Calu3 (cell line): Measurements from ENCODE around the gene AGAP3. TPM values are rescaled to one million over a fixed set of nuclear protein-coding genes. Genes with fewer than 3 reads are reported as not detected.

Experiments used
- BruUV-seq: library from RNA; stranded (reverse); fragments of 400-500 nt; replicated peaks from 2 replicates; lab custom pipeline; 2021; lab: Mats Ljungman, UMichigan
- CTCF ChIA-PET: fragments of 300-600 bp; sonication (Branson Sonifier 250); formaldehyde crosslinking; loops from one replicate; lab custom pipeline; 2022; ENCODE audit warnings: antibody characterized with exemption; lab: Charles Lee
- DNase-seq: peaks from one replicate; pipeline ENCODE4 v3.0.0; 2022
- H3K27ac Mint-ChIP-seq: one replicate; pipeline ENCODE4 v1.8.0; 2022; ENCODE audit warnings: mixed read lengths; ENCODE audit not compliant: unreplicated experiment
- H3K27me3 Mint-ChIP-seq: one replicate; pipeline ENCODE4 v1.8.0; 2022; ENCODE audit warnings: mixed read lengths; ENCODE audit not compliant: unreplicated experiment
- H3K36me3 Mint-ChIP-seq: one replicate; pipeline ENCODE4 v1.8.0; 2022; ENCODE audit warnings: mild to moderate bottlenecking, moderate library complexity, mixed read lengths; ENCODE audit not compliant: insufficient read depth, unreplicated experiment
- H3K4me1 Mint-ChIP-seq: one replicate; pipeline ENCODE4 v1.8.0; 2022; ENCODE audit warnings: mild to moderate bottlenecking, low read depth, mixed read lengths; ENCODE audit not compliant: unreplicated experiment
- H3K4me3 Mint-ChIP-seq: one replicate; pipeline ENCODE4 v1.8.0; 2022; ENCODE audit warnings: mild to moderate bottlenecking, low read depth, moderate library complexity, mixed read lengths; ENCODE audit not compliant: unreplicated experiment
- H3K9me3 Mint-ChIP-seq: one replicate; pipeline ENCODE4 v1.8.0; 2022; ENCODE audit warnings: low read depth, mixed read lengths; ENCODE audit not compliant: unreplicated experiment
- CTCF ChIP-seq: fragments of 200-600 bp; IDR thresholded peaks from one replicate; pipeline ENCODE4 v1.8.0; 2022; ENCODE audit warnings: antibody characterized with exemption; ENCODE audit not compliant: unreplicated experiment
- intact Hi-C: fragments of 100-400 bp; cut with micrococcal nuclease; formaldehyde crosslinking; loops from one replicate; pipeline ENCODE4 v1.10.0; 2022; ENCODE audit not compliant: unreplicated experiment
- total RNA-seq: library from RNA; stranded (reverse); gene quantifications from 2 replicates; pipeline ENCODE4 v1.2.3, GENCODE V29; 2022

AGAP3 gene
- total RNA-seq, 1 experiment from 2014 or later, result 73.4 TPM

DNA sequence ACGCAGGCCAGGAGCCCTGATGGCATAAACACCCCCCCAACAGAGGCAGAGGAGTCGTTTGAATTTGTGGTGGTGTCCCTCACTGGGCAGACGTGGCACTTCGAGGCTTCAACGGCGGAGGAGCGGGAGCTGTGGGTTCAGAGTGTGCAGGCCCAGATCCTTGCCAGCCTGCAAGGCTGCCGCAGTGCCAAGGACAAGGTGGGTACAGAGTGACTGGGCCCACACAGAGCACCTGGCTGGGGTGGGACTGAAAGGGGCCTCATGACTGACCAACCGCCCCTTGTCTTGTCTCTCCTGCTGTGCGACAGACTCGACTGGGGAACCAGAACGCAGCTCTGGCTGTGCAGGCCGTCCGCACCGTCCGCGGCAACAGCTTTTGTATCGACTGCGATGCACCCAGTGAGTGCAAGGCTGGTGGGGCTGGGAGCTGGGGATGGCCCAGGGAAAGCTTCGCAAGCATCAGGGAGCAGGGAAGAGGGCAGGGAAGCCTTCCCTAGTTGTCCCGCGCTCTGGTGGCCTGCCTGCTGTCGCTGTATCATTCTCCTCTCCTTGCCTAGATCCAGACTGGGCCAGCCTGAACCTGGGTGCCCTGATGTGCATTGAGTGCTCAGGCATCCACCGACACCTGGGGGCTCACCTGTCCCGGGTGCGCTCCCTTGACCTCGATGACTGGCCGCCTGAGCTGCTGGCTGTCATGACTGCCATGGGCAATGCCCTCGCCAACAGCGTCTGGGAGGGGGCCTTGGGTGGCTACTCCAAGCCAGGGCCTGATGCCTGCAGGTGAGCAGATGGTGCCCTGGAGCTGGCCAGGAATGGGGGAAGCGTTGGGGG is 55.8 kb downstream of the AGAP3 start:
- H3K27ac Mint-ChIP-seq, result no peak overlapping the region
- CTCF ChIA-PET, result interaction anchor here (0.6 to 1.2 kb wide), 3 partner anchors 14 to 939 kb away, joined by 3 to 9 read pairs (median 5); no protein-coding TSS in a partner anchor
- intact Hi-C loops, result no loop called here
- DNase-seq, result no peak
- H3K27me3 Mint-ChIP-seq, result no peaks in the 10 kb centered on the region
- no peaks in the 10 kb centered on the region for H3K4me1 Mint-ChIP-seq
- H3K36me3 Mint-ChIP-seq, result peaks cover 26% of the 10 kb centered on the region
- no peaks in the 10 kb centered on the region for H3K9me3 Mint-ChIP-seq
- no peak for TF ChIP-seq CTCF
- BruUV-seq, result no TSS peak
- no peak overlapping the region for H3K4me3 Mint-ChIP-seq

DNA sequence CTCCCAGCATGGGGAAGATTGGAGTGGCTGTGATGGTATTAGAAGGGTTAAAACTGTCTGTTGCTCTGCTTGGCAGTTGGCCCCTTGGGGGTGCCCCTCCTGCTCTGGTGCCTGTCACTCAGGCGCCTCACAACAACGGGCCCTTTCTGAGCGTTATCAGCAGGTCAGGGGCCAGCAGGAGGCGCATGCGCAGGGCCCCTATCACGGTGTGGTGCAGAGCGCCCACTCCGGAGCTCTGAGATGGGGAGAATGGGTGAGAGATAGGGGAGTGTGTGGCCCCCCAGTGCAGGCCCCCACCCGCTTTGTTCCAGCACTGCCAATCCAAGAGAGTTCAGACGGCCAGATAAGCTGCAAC is 56.4 kb downstream of the AGAP3 start:
- Mint-ChIP-seq H3K4me3 (no peak overlapping the region), H3K4me1 (no peaks in the 10 kb centered on the region), H3K9me3 (no peaks in the 10 kb centered on the region), H3K27ac (no peak overlapping the region), H3K27me3 (no peaks in the 10 kb centered on the region), H3K36me3 (peaks cover 26% of the 10 kb centered on the region)
- intact Hi-C loops, result no loop called here
- no peak for TF ChIP-seq CTCF
- no TSS peak for BruUV-seq
- DNase-seq, result no peak
- CTCF ChIA-PET, result interaction anchor here (0.6 kb wide), 1 partner anchor 14 kb away, joined by 9 read pairs; no protein-coding TSS in a partner anchor

DNA sequence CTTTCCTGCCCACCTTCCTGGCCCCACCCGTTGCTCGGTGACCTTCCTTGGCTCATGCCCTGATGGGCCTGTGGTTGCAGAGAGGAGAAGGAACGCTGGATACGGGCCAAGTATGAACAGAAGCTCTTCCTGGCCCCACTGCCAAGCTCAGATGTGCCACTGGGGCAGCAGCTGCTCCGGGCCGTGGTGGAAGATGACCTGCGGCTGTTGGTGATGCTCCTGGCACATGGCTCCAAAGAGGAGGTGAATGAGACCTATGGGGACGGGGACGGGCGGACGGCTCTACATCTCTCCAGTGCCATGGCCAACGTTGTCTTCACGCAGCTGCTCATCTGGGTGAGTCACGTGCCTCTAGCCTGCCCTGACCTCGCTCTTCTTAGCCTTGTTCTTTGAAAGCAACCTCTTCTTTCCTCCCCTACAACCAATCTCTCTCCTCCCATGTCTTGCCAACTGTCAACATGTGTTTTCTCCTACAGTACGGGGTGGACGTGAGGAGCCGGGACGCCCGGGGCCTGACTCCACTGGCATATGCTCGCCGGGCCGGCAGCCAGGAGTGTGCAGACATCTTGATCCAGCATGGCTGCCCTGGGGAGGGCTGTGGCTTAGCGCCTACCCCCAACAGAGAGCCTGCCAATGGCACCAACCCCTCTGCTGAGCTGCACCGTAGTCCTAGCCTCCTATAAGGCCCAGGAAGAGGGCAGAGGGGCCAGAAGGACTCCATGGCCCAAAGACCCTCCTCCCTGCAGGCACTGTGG is 57.2 kb downstream of the AGAP3 start:
- peaks cover 26% of the 10 kb centered on the region for H3K36me3 Mint-ChIP-seq
- H3K9me3 Mint-ChIP-seq, result no peaks in the 10 kb centered on the region
- no peak for DNase-seq
- no peak overlapping the region for H3K27ac Mint-ChIP-seq
- no peaks in the 10 kb centered on the region for H3K27me3 Mint-ChIP-seq
- BruUV-seq, result no TSS peak
- CTCF ChIA-PET, result no interaction called here
- no peaks in the 10 kb centered on the region for H3K4me1 Mint-ChIP-seq
- intact Hi-C loops, result no loop called here
- no peak for TF ChIP-seq CTCF
- no peak overlapping the region for H3K4me3 Mint-ChIP-seq

DNA sequence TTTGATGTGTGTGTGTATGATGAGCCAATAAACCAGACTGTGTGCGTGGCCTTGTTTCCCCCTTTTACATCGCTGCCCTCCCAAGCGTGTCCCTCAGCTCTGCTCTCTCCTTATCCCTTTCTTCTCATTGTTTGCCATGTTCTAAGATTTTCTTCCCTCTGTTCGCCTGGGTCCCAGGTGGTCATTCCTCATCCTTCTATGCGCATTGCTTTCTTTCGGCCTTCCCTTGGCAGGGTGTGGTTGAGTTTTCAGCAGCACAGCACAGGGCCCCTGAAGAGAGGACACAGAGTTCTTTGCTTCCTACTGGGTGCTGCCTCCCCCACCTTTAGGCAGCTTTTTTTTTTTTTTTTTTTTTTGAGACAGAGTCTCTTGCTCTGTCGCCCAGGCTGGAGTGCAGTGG is 58.1 kb downstream of the AGAP3 start:
- no peaks in the 10 kb centered on the region for H3K9me3 Mint-ChIP-seq
- no peak for TF ChIP-seq CTCF
- H3K36me3 Mint-ChIP-seq, result peaks cover 26% of the 10 kb centered on the region
- H3K4me1 Mint-ChIP-seq, result no peaks in the 10 kb centered on the region
- H3K27ac Mint-ChIP-seq, result no peak overlapping the region
- no peaks in the 10 kb centered on the region for H3K27me3 Mint-ChIP-seq
- CTCF ChIA-PET, result no interaction called here
- no peak overlapping the region for H3K4me3 Mint-ChIP-seq
- intact Hi-C loops, result no loop called here
- BruUV-seq, result no TSS peak
- DNase-seq, result no peak
